Naive thymus-derived CD4-positive, alpha-beta T cell (primary cell): ENCODE results near the gene PEX14. TPM values are rescaled to one million over a fixed set of nuclear protein-coding genes. Genes with fewer than 3 reads are reported as not detected.

ENCODE experiments used
- ATAC-seq: fragments of 150-1000 bp; cut with Tn5 transposase; 2 replicates; pipeline ENCODE4 v1.10.0; 2021; ENCODE audit warnings: mild to moderate bottlenecking, moderate library complexity
- CTCF ChIA-PET: fragments of 350-600 bp; sonication (Branson Sonifier 250); formaldehyde crosslinking; loops from one replicate; lab custom pipeline; 2021; ENCODE audit warnings: antibody characterized with exemption; lab: Charles Lee
- POLR2A ChIA-PET: fragments of 350-600 bp; sonication (Branson Sonifier 250); formaldehyde crosslinking; loops from one replicate; lab custom pipeline; 2021; ENCODE audit warnings: antibody characterized with exemption, inconsistent platforms; lab: Charles Lee
- DNase-seq, 9 donors: peaks; one replicate each; pipeline versions ENCODE4 v3.0.0 to v3.0.0-alpha.2; 2020 to 2022; ENCODE audit warnings: mixed read lengths in 1 of 9
- H3K27ac ChIP-seq: one replicate; pipeline ENCODE4 v1.7.0; 2013; ENCODE audit warnings: mild to moderate bottlenecking, low read depth, low read length, moderate library complexity
- H3K27me3 ChIP-seq, 2 donors: one replicate each; pipeline ENCODE4 v1.7.0; 2013; ENCODE audit warnings: low read length in 2 of 2, mild to moderate bottlenecking in 2 of 2, moderate library complexity in 2 of 2; ENCODE audit not compliant: control insufficient read depth in 2 of 2, insufficient read depth in 2 of 2
- H3K36me3 ChIP-seq, 3 experiments: 1 replicate in 2 of 3; 2 replicates in 1 of 3; pipeline ENCODE4 v1.7.0; 2013; ENCODE audit warnings: low read length in 3 of 3, mild to moderate bottlenecking in 3 of 3, moderate library complexity in 1 of 3; ENCODE audit not compliant: insufficient read depth in 3 of 3, control insufficient read depth in 2 of 3
- H3K4me1 ChIP-seq, 2 donors: one replicate each; pipeline ENCODE4 v1.7.0; 2013; ENCODE audit warnings: low read length in 2 of 2, mild to moderate bottlenecking in 2 of 2, moderate library complexity in 1 of 2; ENCODE audit not compliant: control insufficient read depth in 2 of 2, insufficient read depth in 2 of 2
- H3K4me3 ChIP-seq: 2 replicates; pipeline ENCODE4 v1.7.0; 2013; ENCODE audit warnings: mild to moderate bottlenecking, low read length
- H3K9me3 ChIP-seq, 3 experiments: 1 replicate in 2 of 3; 2 replicates in 1 of 3; pipeline ENCODE4 v1.7.0; 2013; ENCODE audit warnings: low read length in 3 of 3; ENCODE audit not compliant: control insufficient read depth in 2 of 3
- H3K27ac Mint-ChIP-seq, 9 donors: one replicate each; pipeline ENCODE4 v1.8.0; 2020 to 2022; ENCODE audit warnings: mixed read lengths in 9 of 9, mild to moderate bottlenecking in 8 of 9, moderate library complexity in 5 of 9, inconsistent platforms in 2 of 9
- H3K27me3 Mint-ChIP-seq, 5 donors: one replicate each; pipeline ENCODE4 v1.8.0; 2021 to 2022; ENCODE audit warnings: mixed read lengths in 5 of 5, mild to moderate bottlenecking in 1 of 5
- H3K36me3 Mint-ChIP-seq, 5 donors: one replicate each; pipeline ENCODE4 v1.8.0; 2020 to 2022; ENCODE audit warnings: mixed read lengths in 5 of 5, mild to moderate bottlenecking in 3 of 5, inconsistent platforms in 1 of 5
- H3K4me1 Mint-ChIP-seq, 7 donors: one replicate each; pipeline ENCODE4 v1.8.0; 2020 to 2022; ENCODE audit warnings: mixed read lengths in 7 of 7, mild to moderate bottlenecking in 3 of 7, inconsistent platforms in 1 of 7
- H3K4me3 Mint-ChIP-seq, 10 donors: one replicate each; pipeline ENCODE4 v1.8.0; 2020 to 2022; ENCODE audit warnings: mild to moderate bottlenecking in 10 of 10, mixed read lengths in 10 of 10, moderate library complexity in 6 of 10, inconsistent platforms in 2 of 10
- H3K9me3 Mint-ChIP-seq, 11 donors: one replicate each; pipeline ENCODE4 v1.8.0; 2020 to 2022; ENCODE audit warnings: mixed read lengths in 11 of 11, mild to moderate bottlenecking in 4 of 11, inconsistent platforms in 1 of 11, moderate library complexity in 1 of 11
- intact Hi-C, 2 donors: fragments of 100-400 bp; cut with micrococcal nuclease; formaldehyde crosslinking; loops; one replicate each; pipeline ENCODE4 v1.15.1; 2023
- polyA plus RNA-seq, 2 donors: library from polyadenylated mRNA; unstranded; fragments of 300-500 nt; fragmentation: Illumina TruSeq; gene quantifications; one replicate each; pipeline ENCODE4 v1.2.3, GENCODE V29; 2021
- total RNA-seq, 6 experiments: library from RNA in 5 of 6; stranded (reverse) in 5 of 6; gene quantifications; 1 replicate in 5 of 6; 2 replicates in 1 of 6; pipeline ENCODE4 v1.2.3 and lab custom pipeline; 2021 to 2026

PEX14 gene
- total and polyA plus RNA-seq, 7 experiments from 2014 or later, result 3.6 to 27.8 (median 21.3) TPM

DNA sequence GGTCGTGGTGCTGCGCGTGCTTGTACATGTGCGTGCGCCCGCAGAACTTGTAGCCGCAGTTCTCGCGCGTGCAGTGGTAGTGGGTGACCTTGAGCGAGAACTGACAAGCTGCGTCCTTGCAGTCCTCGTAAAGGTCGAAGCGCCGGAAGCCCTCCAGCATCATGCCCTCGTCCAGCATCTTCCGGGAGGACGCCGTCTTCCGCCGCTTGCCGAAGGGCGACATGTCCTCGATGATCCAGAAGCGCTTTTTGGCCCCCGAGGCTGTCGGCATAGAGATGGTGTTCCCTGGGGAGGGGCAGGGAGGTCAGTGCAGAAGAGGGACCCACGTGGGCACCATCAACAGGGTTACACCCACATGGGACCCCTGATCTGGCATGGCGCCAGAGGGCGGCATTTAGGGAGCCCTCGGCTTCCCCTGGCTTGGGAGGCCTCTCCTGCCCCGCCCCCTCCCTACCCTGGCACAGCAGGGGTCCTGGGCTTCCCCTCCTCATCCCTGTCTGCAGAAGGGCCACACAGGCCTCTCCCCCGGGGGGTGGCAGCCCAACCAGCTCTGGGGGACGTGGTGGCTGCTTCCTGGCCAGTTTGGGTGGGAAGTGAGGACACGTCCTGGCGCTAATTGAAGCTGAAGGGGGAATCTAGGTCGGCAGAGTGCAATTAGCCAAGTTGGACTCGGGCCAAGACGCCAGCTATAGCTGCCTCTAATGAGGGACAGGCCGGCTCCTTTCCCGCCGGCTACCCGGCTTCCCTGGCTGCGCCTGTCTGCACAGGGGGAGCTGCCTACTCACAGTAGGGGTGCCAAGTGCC is 165.2 kb downstream of the PEX14 start:
- Mint-ChIP-seq H3K27ac (no peak overlapping the region), H3K4me3 (peak overlapping the region in 2 of 10 donors; percentile 37 to 46), H3K27me3 (peaks cover 0 to 11% (median 0%) of the 10 kb centered on the region in 5 donors), H3K36me3 (peaks cover 0 to 3% (median 0%) of the 10 kb centered on the region in 5 donors), H3K9me3 (peaks cover 0 to 1% (median 0%) of the 10 kb centered on the region in 11 donors), H3K4me1 (peaks cover 0 to 8% (median 3%) of the 10 kb centered on the region in 7 donors)
- ChIA-PET CTCF (interaction anchor here (1.5 kb wide), 1 partner anchor 132 kb away, joined by 3 read pairs; no protein-coding TSS in a partner anchor), POLR2A (no interaction called here)
- no peaks in the 10 kb centered on the region for H3K27me3 ChIP-seq
- peaks cover 0 to 4% (median 0%) of the 10 kb centered on the region in 3 experiments for H3K36me3 ChIP-seq
- H3K9me3 ChIP-seq, result no peaks in the 10 kb centered on the region
- ATAC-seq (no peak), DNase-seq (no peak)
- H3K4me1 ChIP-seq, result peaks cover 0 to 4% of the 10 kb centered on the region in 2 donors
- no peak overlapping the region for H3K4me3 ChIP-seq
- intact Hi-C loops, result loop anchor here in 1 of 2 donors (10.0 kb wide), 1 partner anchor 125 kb away; no protein-coding TSS in a partner anchor
- H3K27ac ChIP-seq, result no peak overlapping the region

- peak overlapping the region in 2 of 9 donors; percentile 5 to 51 for H3K27ac Mint-ChIP-seq
- H3K9me3 ChIP-seq, result no peaks in the 10 kb centered on the region
- H3K27me3 ChIP-seq, result no peaks in the 10 kb centered on the region
- no peak for ATAC-seq
- ChIA-PET CTCF (no interaction called here), POLR2A (no interaction called here)
- H3K36me3 ChIP-seq, result peaks cover 0 to 4% (median 0%) of the 10 kb centered on the region in 3 experiments
- peaks cover 0 to 3% (median 0%) of the 10 kb centered on the region in 5 donors for H3K36me3 Mint-ChIP-seq
- peaks cover 0 to 4% of the 10 kb centered on the region in 2 donors for H3K4me1 ChIP-seq
- H3K27ac ChIP-seq, result no peak overlapping the region
- H3K4me3 ChIP-seq, result no peak overlapping the region
- peak overlapping the region in 2 of 10 donors; percentile 12 to 21 for H3K4me3 Mint-ChIP-seq
- peaks cover 0 to 1% (median 0%) of the 10 kb centered on the region in 11 donors for H3K9me3 Mint-ChIP-seq
- peaks cover 0 to 8% (median 3%) of the 10 kb centered on the region in 7 donors for H3K4me1 Mint-ChIP-seq
- intact Hi-C loops, result no loop called here
- H3K27me3 Mint-ChIP-seq, result peaks cover 0 to 11% (median 0%) of the 10 kb centered on the region in 5 donors
- DNase-seq, result no peak
Observed at GRCh38 chr1:10640843-10641553, 166.2 kb downstream of the PEX14 start.

- peaks cover 0 to 10% (median 0%) of the 10 kb centered on the region in 5 donors for H3K27me3 Mint-ChIP-seq
- no peaks in the 10 kb centered on the region for H3K27me3 ChIP-seq
- H3K27ac ChIP-seq, result no peak overlapping the region
- no peak overlapping the region for H3K4me3 ChIP-seq
- ATAC-seq (no peak), DNase-seq (no peak)
- H3K27ac Mint-ChIP-seq, result no peak overlapping the region
- H3K4me1 Mint-ChIP-seq, result peaks cover 0 to 8% (median 3%) of the 10 kb centered on the region in 7 donors
- peaks cover 0 to 4% (median 0%) of the 10 kb centered on the region in 3 experiments for H3K36me3 ChIP-seq
- peaks cover 0 to 3% (median 0%) of the 10 kb centered on the region in 5 donors for H3K36me3 Mint-ChIP-seq
- intact Hi-C loops, result no loop called here
- POLR2A ChIA-PET, result no interaction called here
- H3K9me3 Mint-ChIP-seq, result peaks cover 0 to 1% (median 0%) of the 10 kb centered on the region in 11 donors
- no peak overlapping the region for H3K4me3 Mint-ChIP-seq
- no peaks in the 10 kb centered on the region for H3K9me3 ChIP-seq
- CTCF ChIA-PET, result no interaction called here
- H3K4me1 ChIP-seq, result peaks cover 0 to 4% of the 10 kb centered on the region in 2 donors
Observed at GRCh38 chr1:10641976-10642375, 167.2 kb downstream of the PEX14 start.

GRCh38 chr1:10642403-10643080 is 167.8 kb downstream of the PEX14 start:
- intact Hi-C loops, result no loop called here
- Mint-ChIP-seq H3K4me3 (no peak overlapping the region), H3K27me3 (peaks cover 0 to 6% (median 0%) of the 10 kb centered on the region in 5 donors), H3K4me1 (peaks cover 0 to 4% (median 0%) of the 10 kb centered on the region in 7 donors), H3K9me3 (peaks cover 0 to 1% (median 0%) of the 10 kb centered on the region in 11 donors), H3K27ac (no peak overlapping the region), H3K36me3 (peaks cover 0 to 3% (median 0%) of the 10 kb centered on the region in 5 donors)
- ATAC-seq, result no peak
- Histone ChIP-seq H3K36me3 (peaks cover 0 to 4% (median 0%) of the 10 kb centered on the region in 3 experiments), H3K4me1 (peaks cover 0 to 2% of the 10 kb centered on the region in 2 donors), H3K4me3 (no peak overlapping the region), H3K27ac (no peak overlapping the region), H3K9me3 (no peaks in the 10 kb centered on the region), H3K27me3 (no peaks in the 10 kb centered on the region)
- CTCF ChIA-PET, result no interaction called here
- DNase-seq, result no peak
- POLR2A ChIA-PET, result no interaction called here

- POLR2A ChIA-PET, result no interaction called here
- intact Hi-C loops, result no loop called here
- ATAC-seq (no peak), DNase-seq (no peak)
- no peaks in the 10 kb centered on the region for H3K9me3 ChIP-seq
- no peaks in the 10 kb centered on the region for H3K27me3 ChIP-seq
- peaks cover 0 to 3% (median 0%) of the 10 kb centered on the region in 5 donors for H3K36me3 Mint-ChIP-seq
- H3K4me1 ChIP-seq, result no peaks in the 10 kb centered on the region
- H3K27ac ChIP-seq, result no peak overlapping the region
- peaks cover 0 to 2% (median 0%) of the 10 kb centered on the region in 7 donors for H3K4me1 Mint-ChIP-seq
- no peak overlapping the region for H3K27ac Mint-ChIP-seq
- peaks cover 0 to 4% (median 0%) of the 10 kb centered on the region in 3 experiments for H3K36me3 ChIP-seq
- H3K27me3 Mint-ChIP-seq, result peaks cover 0 to 2% (median 0%) of the 10 kb centered on the region in 5 donors
- CTCF ChIA-PET, result no interaction called here
- H3K4me3 Mint-ChIP-seq, result no peak overlapping the region
- H3K9me3 Mint-ChIP-seq, result peaks cover 0 to 1% (median 0%) of the 10 kb centered on the region in 11 donors
- H3K4me3 ChIP-seq, result no peak overlapping the region
Observed at GRCh38 chr1:10643607-10644306, 169.0 kb downstream of the PEX14 start.
